ENCODE measurements around the gene NEGR1. TPM values are rescaled to one million over a fixed set of nuclear protein-coding genes. Genes with fewer than 3 reads are reported as not detected.

Gene NEGR1
- total RNA-seq, 4 donors from 2014 or later = 0.49 to 8.8 (median 2.7) TPM

DNA sequence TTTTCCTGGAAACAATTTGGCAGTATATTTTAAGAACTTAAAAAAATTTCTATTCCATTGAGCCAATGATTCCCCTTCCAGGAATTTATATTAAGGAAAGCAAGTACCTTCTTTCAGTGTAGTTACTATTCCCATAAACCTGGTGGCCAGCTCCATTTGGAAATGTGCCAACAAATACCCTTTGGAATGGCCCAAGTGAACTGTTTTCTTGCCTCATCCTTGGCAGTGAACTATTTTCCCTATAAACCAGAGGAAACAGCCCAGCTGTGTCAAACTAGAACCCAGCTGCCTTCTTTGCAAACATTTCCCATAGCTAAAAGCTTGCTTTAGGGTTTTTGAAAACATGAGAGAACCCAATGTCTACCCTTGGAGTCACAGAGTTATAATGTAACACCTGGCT, 496.9 kb downstream of the NEGR1 start:
- H3K36me3 ChIP-seq = no peaks in the 10 kb centered on the region
- TF ChIP-seq, protein P1, sequence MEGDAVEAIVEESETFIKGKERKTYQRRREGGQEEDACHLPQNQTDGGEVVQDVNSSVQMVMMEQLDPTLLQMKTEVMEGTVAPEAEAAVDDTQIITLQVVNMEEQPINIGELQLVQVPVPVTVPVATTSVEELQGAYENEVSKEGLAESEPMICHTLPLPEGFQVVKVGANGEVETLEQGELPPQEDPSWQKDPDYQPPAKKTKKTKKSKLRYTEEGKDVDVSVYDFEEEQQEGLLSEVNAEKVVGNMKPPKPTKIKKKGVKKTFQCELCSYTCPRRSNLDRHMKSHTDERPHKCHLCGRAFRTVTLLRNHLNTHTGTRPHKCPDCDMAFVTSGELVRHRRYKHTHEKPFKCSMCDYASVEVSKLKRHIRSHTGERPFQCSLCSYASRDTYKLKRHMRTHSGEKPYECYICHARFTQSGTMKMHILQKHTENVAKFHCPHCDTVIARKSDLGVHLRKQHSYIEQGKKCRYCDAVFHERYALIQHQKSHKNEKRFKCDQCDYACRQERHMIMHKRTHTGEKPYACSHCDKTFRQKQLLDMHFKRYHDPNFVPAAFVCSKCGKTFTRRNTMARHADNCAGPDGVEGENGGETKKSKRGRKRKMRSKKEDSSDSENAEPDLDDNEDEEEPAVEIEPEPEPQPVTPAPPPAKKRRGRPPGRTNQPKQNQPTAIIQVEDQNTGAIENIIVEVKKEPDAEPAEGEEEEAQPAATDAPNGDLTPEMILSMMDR (IDR thresholded peaks at IDR 0.05) = no peak
- no peak for TF ChIP-seq POLR2A (IDR thresholded peaks at IDR 0.05)
- H3K4me3 ChIP-seq = no peak overlapping the region
- peaks cover 0 to 4% (median 0%) of the 10 kb centered on the region in 3 donors for H3K9me3 ChIP-seq
- H3K27ac ChIP-seq = no peak overlapping the region
- H3K4me1 ChIP-seq = no peaks in the 10 kb centered on the region
- DNase-seq = no peak
- intact Hi-C loops (cut with DNase I) = no loop called here
- H3K27me3 ChIP-seq = no peaks in the 10 kb centered on the region

DNA sequence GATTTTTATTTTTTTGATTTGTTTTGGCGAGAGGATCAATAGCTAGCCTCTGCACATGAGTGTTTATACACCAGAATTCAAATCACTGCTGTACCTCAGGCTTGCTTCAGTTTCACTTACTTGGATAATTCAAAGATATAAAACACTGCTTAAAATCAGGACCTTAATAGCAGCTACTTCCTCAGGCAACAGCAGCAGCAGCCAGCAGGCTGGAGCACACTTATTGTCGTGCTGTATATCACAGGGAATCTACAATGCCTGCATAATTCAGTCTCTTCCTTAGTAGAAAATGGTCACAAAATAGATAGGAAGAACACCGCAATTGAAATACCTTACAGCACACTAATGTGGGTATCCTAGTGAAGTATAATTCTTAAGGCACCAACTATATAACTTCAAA, 497.3 kb downstream of the NEGR1 start:
- WGBS, 2 donors = 58 to 67% methylated on average over 3 of the region's 3 CpGs
- TF ChIP-seq POLR2A (IDR thresholded peaks at IDR 0.05) = no peak
- TF ChIP-seq, protein P1 (IDR thresholded peaks at IDR 0.05) = no peak
- no peak for DNase-seq
- intact Hi-C loops (cut with DNase I) = no loop called here
- H3K27ac ChIP-seq = no peak overlapping the region
- H3K4me1 ChIP-seq = no peaks in the 10 kb centered on the region
- H3K4me3 ChIP-seq = no peak overlapping the region
- H3K36me3 ChIP-seq = no peaks in the 10 kb centered on the region
- no peaks in the 10 kb centered on the region for H3K27me3 ChIP-seq
- peaks cover 0 to 4% (median 0%) of the 10 kb centered on the region in 3 donors for H3K9me3 ChIP-seq

DNA sequence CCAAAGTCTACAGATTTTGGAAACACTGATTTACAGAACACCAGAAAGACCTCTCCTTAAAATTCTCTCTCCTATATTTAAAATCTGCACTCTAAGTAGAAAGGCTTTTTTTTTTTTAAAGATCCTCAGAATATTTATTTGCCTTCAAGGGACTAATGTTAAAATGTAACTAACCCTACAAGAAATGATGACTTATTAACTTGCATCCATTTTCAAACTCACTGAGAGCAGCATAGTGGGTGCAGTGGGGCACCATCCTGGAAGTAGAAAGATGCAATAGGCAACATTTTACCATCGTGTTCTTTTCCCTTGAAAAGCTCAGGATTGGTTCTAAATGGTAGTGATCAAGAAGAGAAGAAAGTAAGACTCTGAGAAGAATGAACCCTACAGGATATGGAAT, 498.1 kb downstream of the NEGR1 start:
- intact Hi-C loops (cut with DNase I) = no loop called here
- Histone ChIP-seq H3K27me3 (no peaks in the 10 kb centered on the region), H3K27ac (no peak overlapping the region), H3K36me3 (no peaks in the 10 kb centered on the region), H3K4me1 (no peaks in the 10 kb centered on the region), H3K4me3 (no peak overlapping the region), H3K9me3 (peaks cover 0 to 4% (median 0%) of the 10 kb centered on the region in 3 donors)
- 50 to 78% methylated on average over 1 of the region's 1 CpG for WGBS, 2 donors
- no peak for DNase-seq
- no peak for TF ChIP-seq POLR2A (IDR thresholded peaks at IDR 0.05)
- TF ChIP-seq, protein P1 (IDR thresholded peaks at IDR 0.05) = no peak

DNA sequence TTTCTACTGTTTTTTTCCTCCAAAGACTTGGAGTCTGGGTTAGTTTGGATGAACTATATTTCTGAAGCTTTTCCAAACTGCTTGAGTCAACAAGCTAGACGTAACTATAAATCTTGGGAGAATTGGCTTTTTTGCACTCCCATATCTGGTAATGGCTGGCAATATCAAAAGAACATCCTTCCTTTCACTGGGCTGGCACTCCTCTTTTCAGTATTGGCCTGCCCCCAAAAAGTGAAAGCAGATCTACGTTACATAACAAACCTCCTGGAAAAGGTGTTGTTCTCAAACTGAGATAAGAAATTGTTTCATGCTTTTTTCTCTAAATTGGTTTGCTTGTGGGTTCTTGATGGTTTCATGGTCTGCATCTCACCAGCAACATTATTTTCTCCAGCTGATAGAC, 499.3 kb downstream of the NEGR1 start:
- intact Hi-C loops (cut with DNase I) = no loop called here
- no peak overlapping the region for H3K27ac ChIP-seq
- no peaks in the 10 kb centered on the region for H3K27me3 ChIP-seq
- no peaks in the 10 kb centered on the region for H3K36me3 ChIP-seq
- DNase-seq = no peak
- no peak for TF ChIP-seq POLR2A (IDR thresholded peaks at IDR 0.05)
- TF ChIP-seq, protein P1 (IDR thresholded peaks at IDR 0.05) = no peak
- H3K4me1 ChIP-seq = no peaks in the 10 kb centered on the region
- 33 to 38% methylated on average over 2 of the region's 2 CpGs for WGBS, 2 donors
- peaks cover 0 to 4% (median 0%) of the 10 kb centered on the region in 3 donors for H3K9me3 ChIP-seq
- no peak overlapping the region for H3K4me3 ChIP-seq

DNA sequence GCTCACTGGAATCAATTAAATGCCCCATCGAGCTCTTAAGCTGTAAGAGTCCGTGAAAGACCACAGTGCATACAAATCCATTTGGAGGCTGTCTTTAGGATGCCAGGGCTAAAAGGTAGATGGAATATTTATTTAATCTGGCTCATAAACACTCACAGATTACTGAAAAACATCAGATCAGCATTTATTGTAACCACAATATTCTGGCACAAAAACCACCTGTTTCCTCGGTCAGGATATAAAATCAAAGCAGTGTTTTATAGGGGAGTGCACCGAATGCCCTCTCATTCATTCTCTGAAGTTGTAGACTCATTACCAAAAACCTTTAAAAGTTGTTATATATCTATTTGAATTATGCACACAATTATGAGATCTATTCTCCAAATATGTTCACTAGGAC, 500.9 kb downstream of the NEGR1 start:
- WGBS, 2 donors = 71 to 77% methylated on average over 4 of the region's 4 CpGs

More for the DNA sequence above, 500.9 kb downstream of the NEGR1 start:
- no peak overlapping the region for H3K27ac ChIP-seq
- H3K36me3 ChIP-seq = no peaks in the 10 kb centered on the region
- peaks cover 0 to 4% (median 0%) of the 10 kb centered on the region in 3 donors for H3K9me3 ChIP-seq
- no peaks in the 10 kb centered on the region for H3K4me1 ChIP-seq
- H3K27me3 ChIP-seq = no peaks in the 10 kb centered on the region
- TF ChIP-seq POLR2A (IDR thresholded peaks at IDR 0.05) = no peak
- TF ChIP-seq, protein P1 (IDR thresholded peaks at IDR 0.05) = no peak
- H3K4me3 ChIP-seq = no peak overlapping the region
- DNase-seq = no peak
- intact Hi-C loops (cut with DNase I) = no loop called here
